GM12891 (cell line): ENCODE results near the gene KDM4B.

Source experiments
- POLR2A ChIP-seq: IDR thresholded peaks from 2 replicates; pipeline ENCODE4 v1.6.1; 2011; ENCODE audit warnings: low read depth, low read length, control low read depth
- POLR2AphosphoS5 ChIP-seq: IDR thresholded peaks from 2 replicates; pipeline ENCODE4 v1.6.1; 2011; ENCODE audit warnings: low read depth, low read length, control low read depth
- SPI1 ChIP-seq: IDR thresholded peaks from 2 replicates; pipeline ENCODE4 v1.6.1; 2011; ENCODE audit warnings: low read depth, low read length, control low read depth

GRCh38 chr19:5049561-5049960 is 80.6 kb downstream of the KDM4B start:
- TF ChIP-seq POLR2AphosphoS5 (no peak), POLR2A (no peak), SPI1 (no peak)
